CD4-positive, alpha-beta T cell treated with Interleukin-17A for 4 hours (primary cell): ENCODE results near the gene NAB1.
A peak's percentile ranks its signal among the peaks of the same experiment; 100 is the strongest.
"Not testable (repeated sequence)": the region's sequence is repeated elsewhere in the genome, so short reads cannot be mapped to it uniquely, and the experiment has no call there.

Experiments
- DNase-seq: peaks from one replicate; pipeline ENCODE4 v3.0.0-alpha.2; 2020; ENCODE audit warnings: mixed read lengths

NAB1 gene

GRCh38 chr2:190649035-190649797 is at the start of gene NAB1:
Gene NAB1, plus strand, starts transcription at chr2:190649083. Its CDS starts 10,094 bp downstream, at chr2:190659177.
- DNase-seq: peak; percentile 62

- DNase-seq: no peak
These were observed 49.2 kb upstream of the NAB1 start for GRCh38 chr2:190599546-190600220.

GRCh38 chr2:190600293-190601103 is 48.4 kb upstream of the NAB1 start:
- DNase-seq: no peak

- DNase-seq: no peak
These were observed 45.5 kb upstream of the NAB1 start for GRCh38 chr2:190603374-190603773.

GRCh38 chr2:190607014-190607597 is 41.8 kb upstream of the NAB1 start:
- no peak for DNase-seq

- DNase-seq: no peak
These were observed 41.1 kb upstream of the NAB1 start for GRCh38 chr2:190607657-190608357.

GRCh38 chr2:190608863-190609262 is 40.0 kb upstream of the NAB1 start:
- not testable (repeated sequence) for DNase-seq

- DNase-seq: not testable (repeated sequence)
These were observed 39.5 kb upstream of the NAB1 start for GRCh38 chr2:190609397-190609796.

GRCh38 chr2:190610528-190610927 is 38.4 kb upstream of the NAB1 start:
- not testable (repeated sequence) for DNase-seq

GRCh38 chr2:190615555-190616200 is 33.2 kb upstream of the NAB1 start:
- DNase-seq: no peak

GRCh38 chr2:190618030-190618429 is 30.9 kb upstream of the NAB1 start:
- DNase-seq: no peak

GRCh38 chr2:190625691-190626090 is 23.2 kb upstream of the NAB1 start:
- no peak for DNase-seq

- DNase-seq: no peak
These were observed 22.2 kb upstream of the NAB1 start for GRCh38 chr2:190626641-190627210.

GRCh38 chr2:190627448-190628412 is 21.2 kb upstream of the NAB1 start:
- DNase-seq: peak; percentile 41

- no peak for DNase-seq
These were observed 20.1 kb upstream of the NAB1 start for GRCh38 chr2:190628591-190629319.

GRCh38 chr2:190634381-190634780 is 14.5 kb upstream of the NAB1 start:
- no peak for DNase-seq

- peak; percentile 27 for DNase-seq
These were observed 13.1 kb upstream of the NAB1 start for GRCh38 chr2:190635781-190636180.

- no peak for DNase-seq
These were observed 12.5 kb upstream of the NAB1 start for GRCh38 chr2:190636361-190636760.

- DNase-seq: no peak
These were observed 11.6 kb upstream of the NAB1 start for GRCh38 chr2:190637281-190637734.
